Pancreas (tissue), 10 donors: Measurements from ENCODE around the gene FARSA. TPM values are rescaled to one million over a fixed set of nuclear protein-coding genes. Genes with fewer than 3 reads are reported as not detected.
"Not testable (repeated sequence)": the region's sequence is repeated elsewhere in the genome, so short reads cannot be mapped to it uniquely, and the experiment has no call there.

ENCODE experiments used
- ATAC-seq, 4 donors: fragments of 200-7000 bp; cut with Tn5 transposase; one replicate each; pipeline versions ENCODE4 v1.8.0 to v1.9.1; 2020; ENCODE audit warnings: mild to moderate bottlenecking in 4 of 4, moderate library complexity in 4 of 4
- DNase-seq, 6 donors: peaks; one replicate each; pipeline ENCODE4 v3.0.0-alpha.2; 2020
- FAIRE-seq: peaks from 2 replicates; lab custom pipeline; 2012; peaks lifted over from hg19 to GRCh38; lab: Jason Lieb, UNC
- H3K27ac ChIP-seq, 4 donors: fragments of 200-600 bp; sonication (generic); 1 replicate in 3 of 4; 2 replicates in 1 of 4; pipeline versions ENCODE4 v1.5.0 to v1.8.0; 2020
- H3K27me3 ChIP-seq, 4 donors: fragments of 200-600 bp; one replicate each; pipeline ENCODE4 v1.8.0; 2021
- H3K36me3 ChIP-seq, 3 donors: fragments of 200-600 bp; sonication (generic) in 1 of 3; one replicate each; pipeline versions ENCODE4 v1.5.0 to v1.8.0; 2020 to 2021
- H3K4me1 ChIP-seq, 3 donors: fragments of 200-600 bp; one replicate each; pipeline ENCODE4 v1.8.0; 2021
- H3K4me3 ChIP-seq, 4 donors: fragments of 200-600 bp; sonication (generic) in 2 of 4; one replicate each; pipeline versions ENCODE4 v1.5.0 to v1.8.0; 2020 to 2021
- H3K9me3 ChIP-seq, 4 donors: fragments of 200-600 bp; one replicate each; pipeline ENCODE4 v1.8.0; 2021
- CTCF ChIP-seq, 4 donors: fragments of 200-600 bp; sonication (generic) in 3 of 4; IDR thresholded peaks; one replicate each; pipeline versions ENCODE4 v1.5.0 to v1.8.0; 2021; ENCODE audit warnings: antibody characterized with exemption in 4 of 4
- WGBS, 2 donors: extraction: QIAGEN DNeasy Blood & Tissue Kit; methylation state at CpG; one replicate each; pipeline ENCODE4 v1.1.7; 2013; 5-methylcytosine and 5-hydroxymethylcytosine counted together
- intact Hi-C, 3 donors: fragments of 100-400 bp; cut with DNase I; formaldehyde crosslinking; loops; one replicate each; pipeline versions ENCODE4 v1.11.1 to v1.14.2; 2022
- polyA plus RNA-seq, 2 donors: library from polyadenylated mRNA; stranded (reverse); fragments of 200-250 nt; gene quantifications; one replicate each; pipeline ENCODE4 v1.2.3, GENCODE V29; 2013
- total RNA-seq, 6 donors: library from RNA; stranded (reverse); fragmentation: NEBNext Ultra II Directional in 4 of 6; extraction: Animal tissue kit (Norgen Biotek cat#: 25700) in 4 of 6; gene quantifications; one replicate each; pipeline versions ENCODE4 v1.2.1 to v1.2.4, GENCODE V29; 2021 to 2023
- donor health status: healthy with polysubstance abuse.
- donor health status: DM: no; HTN: no; CAD: no; lungs with moderate emphysema.
- donor health status: DM: no; HTN: no; CAD: no.
- donor health status: control.
- donor health status: control.
- donor health status: Bipolar disorder and iron deficiency.
- donor health status: DM: yes; HTN: yes; CAD: no.
- donor health status: DM: no; HTN: no; CAD: no.
- donor health status: DM: no; HTN: no; CAD: no.
- donor health status: DM: yes; HTN: yes; CAD: no.

The FARSA gene
- total and polyA plus RNA-seq, 8 donors = 19.4 to 46.0 (median 30.2) TPM

- intact Hi-C loops = no loop called here
- TF ChIP-seq CTCF (IDR thresholded peaks at IDR 0.05) = no peak
- no peaks in the 10 kb centered on the region for H3K9me3 ChIP-seq
- FAIRE-seq (peak; percentile 98), ATAC-seq (peak; percentile 96 to 99 (median 96)), DNase-seq (peak; percentile 91 to 99 (median 98))
- peak within 1 kb of the TSS; percentile 51 to 85 (median 62) for H3K27ac ChIP-seq
- peaks cover 0 to 7% (median 0%) of the 10 kb centered on the region in 3 donors for H3K4me1 ChIP-seq
- H3K4me3 ChIP-seq = peak within 1 kb of the TSS; percentile 43 to 99 (median 87)
- H3K36me3 ChIP-seq = no peaks in the 10 kb centered on the region
- H3K27me3 ChIP-seq = no peaks in the 10 kb centered on the region
- WGBS, 2 donors = 0% methylated on average over 43 to 49 of the region's 49 CpGs
Measured at GRCh38 chr19:12890787-12891552, 42.5 kb downstream of the FARSA start, which contains the start of gene GCDH. TSS of gene GCDH (plus strand) at chr19:12891160. CDS start at chr19:12891305, 145 bp downstream.

GRCh38 chr19:12890299-12890786 is 43.2 kb downstream of the FARSA start:
- 22 to 28% methylated on average over 10 of the region's 10 CpGs for WGBS, 2 donors
- not testable (repeated sequence) for DNase-seq, FAIRE-seq

GRCh38 chr19:12888006-12888603 is 45.4 kb downstream of the FARSA start:
- no peak for ATAC-seq

More at GRCh38 chr19:12890299-12890786, 43.2 kb downstream of the FARSA start:
- H3K4me1 ChIP-seq, H3K9me3 ChIP-seq, ATAC-seq, H3K27me3 ChIP-seq, H3K36me3 ChIP-seq, intact Hi-C loops, H3K4me3 ChIP-seq: not testable (repeated sequence)
- H3K27ac ChIP-seq = peak overlapping the region in 2 of 4 donors; percentile 51 to 52

GRCh38 chr19:12886969-12887747 is 46.4 kb downstream of the FARSA start, which contains the start of gene KLF1:
TSS of gene KLF1 (minus strand) at chr19:12887201. CDS start at chr19:12887140, 61 bp downstream.
- Histone ChIP-seq H3K27me3 (no peaks in the 10 kb centered on the region), H3K27ac (no peak within 1 kb of the TSS)
- ATAC-seq = no peak

More at GRCh38 chr19:12888006-12888603, 45.4 kb downstream of the FARSA start:
- Histone ChIP-seq H3K4me1 (peaks cover 0 to 7% (median 0%) of the 10 kb centered on the region in 3 donors), H3K4me3 (no peak overlapping the region), H3K27me3 (no peaks in the 10 kb centered on the region), H3K9me3 (no peaks in the 10 kb centered on the region), H3K36me3 (no peaks in the 10 kb centered on the region), H3K27ac (no peak overlapping the region)
- intact Hi-C loops = no loop called here
- no peak for TF ChIP-seq CTCF (IDR thresholded peaks at IDR 0.05)
- 66 to 79% methylated on average over 5 of the region's 5 CpGs for WGBS, 2 donors
- FAIRE-seq (no peak), DNase-seq (no peak)

More at GRCh38 chr19:12886969-12887747, 46.4 kb downstream of the FARSA start, which contains the start of gene KLF1:
- no peak for TF ChIP-seq CTCF (IDR thresholded peaks at IDR 0.05)
- WGBS, 2 donors = 70 to 75% methylated on average over 17 of the region's 17 CpGs
- DNase-seq (peak in 1 of 6 donors; percentile 48), FAIRE-seq (no peak)
- no peaks in the 10 kb centered on the region for H3K9me3 ChIP-seq
- H3K4me1 ChIP-seq = peaks cover 0 to 6% (median 0%) of the 10 kb centered on the region in 3 donors
- intact Hi-C loops = no loop called here
- H3K4me3 ChIP-seq = peak within 1 kb of the TSS in 2 of 4 donors; percentile 37 to 51
- H3K36me3 ChIP-seq = no peaks in the 10 kb centered on the region
